Fibroblast of mammary gland (primary cell): Measurements from ENCODE around the gene DGUOK.

Experiments used
- DNase-seq: peaks from one replicate; pipeline ENCODE4 v3.0.0-alpha.2; 2010; ENCODE audit warnings: low read depth
- H3K4me3 ChIP-seq: 2 replicates; pipeline ENCODE4 v1.5.1; 2011; ENCODE audit warnings: low read depth, mild to moderate bottlenecking, low read length, moderate library complexity; ENCODE audit not compliant: control insufficient read depth
- TF ChIP-seq, protein P1 (sequence below): conservative IDR thresholded peaks from 2 replicates; pipeline ENCODE4 v1.5.1; 2011; ENCODE audit warnings: low read depth, low read length, inconsistent platforms; ENCODE audit not compliant: control insufficient read depth, insufficient read depth

DGUOK gene

GRCh38 chr2:73947412-73948018 is 20.8 kb downstream of the DGUOK start:
- TF ChIP-seq, protein P1, sequence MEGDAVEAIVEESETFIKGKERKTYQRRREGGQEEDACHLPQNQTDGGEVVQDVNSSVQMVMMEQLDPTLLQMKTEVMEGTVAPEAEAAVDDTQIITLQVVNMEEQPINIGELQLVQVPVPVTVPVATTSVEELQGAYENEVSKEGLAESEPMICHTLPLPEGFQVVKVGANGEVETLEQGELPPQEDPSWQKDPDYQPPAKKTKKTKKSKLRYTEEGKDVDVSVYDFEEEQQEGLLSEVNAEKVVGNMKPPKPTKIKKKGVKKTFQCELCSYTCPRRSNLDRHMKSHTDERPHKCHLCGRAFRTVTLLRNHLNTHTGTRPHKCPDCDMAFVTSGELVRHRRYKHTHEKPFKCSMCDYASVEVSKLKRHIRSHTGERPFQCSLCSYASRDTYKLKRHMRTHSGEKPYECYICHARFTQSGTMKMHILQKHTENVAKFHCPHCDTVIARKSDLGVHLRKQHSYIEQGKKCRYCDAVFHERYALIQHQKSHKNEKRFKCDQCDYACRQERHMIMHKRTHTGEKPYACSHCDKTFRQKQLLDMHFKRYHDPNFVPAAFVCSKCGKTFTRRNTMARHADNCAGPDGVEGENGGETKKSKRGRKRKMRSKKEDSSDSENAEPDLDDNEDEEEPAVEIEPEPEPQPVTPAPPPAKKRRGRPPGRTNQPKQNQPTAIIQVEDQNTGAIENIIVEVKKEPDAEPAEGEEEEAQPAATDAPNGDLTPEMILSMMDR, result no peak
- no peak for DNase-seq
- no peak overlapping the region for H3K4me3 ChIP-seq

DNA sequence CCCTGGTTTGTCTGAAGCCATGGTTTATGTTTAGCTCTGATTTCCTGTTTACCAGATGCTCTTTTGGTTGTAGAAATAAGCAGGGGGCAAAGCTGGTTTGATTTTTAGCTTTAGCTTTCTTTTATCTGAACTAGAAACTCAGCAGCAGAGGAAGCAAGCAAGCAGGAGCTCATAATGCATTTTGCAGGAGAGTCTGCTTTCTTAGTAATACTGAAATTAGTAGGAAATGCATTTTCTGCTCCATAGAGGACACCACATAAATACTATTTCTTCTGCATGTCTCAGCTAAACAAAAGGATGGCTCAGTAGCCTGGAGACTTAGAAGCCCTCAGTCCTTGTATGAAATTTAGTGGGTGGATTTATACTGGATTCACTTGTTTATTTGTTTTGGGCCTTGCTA is 23.1 kb downstream of the DGUOK start:
- DNase-seq, result no peak
- TF ChIP-seq, protein P1, result no peak
- no peak overlapping the region for H3K4me3 ChIP-seq

GRCh38 chr2:73952499-73953446 is 26.1 kb downstream of the DGUOK start:
- TF ChIP-seq, protein P1, result no peak
- H3K4me3 ChIP-seq, result no peak overlapping the region
- peak; percentile 73 for DNase-seq

GRCh38 chr2:73956218-73956865 is 29.7 kb downstream of the DGUOK start:
- DNase-seq, result no peak
- TF ChIP-seq, protein P1, result no peak
- H3K4me3 ChIP-seq, result no peak overlapping the region

- TF ChIP-seq, protein P1, result no peak
- no peak overlapping the region for H3K4me3 ChIP-seq
- no peak for DNase-seq
Observed at GRCh38 chr2:73961274-73961673, 34.6 kb downstream of the DGUOK start.

DNA sequence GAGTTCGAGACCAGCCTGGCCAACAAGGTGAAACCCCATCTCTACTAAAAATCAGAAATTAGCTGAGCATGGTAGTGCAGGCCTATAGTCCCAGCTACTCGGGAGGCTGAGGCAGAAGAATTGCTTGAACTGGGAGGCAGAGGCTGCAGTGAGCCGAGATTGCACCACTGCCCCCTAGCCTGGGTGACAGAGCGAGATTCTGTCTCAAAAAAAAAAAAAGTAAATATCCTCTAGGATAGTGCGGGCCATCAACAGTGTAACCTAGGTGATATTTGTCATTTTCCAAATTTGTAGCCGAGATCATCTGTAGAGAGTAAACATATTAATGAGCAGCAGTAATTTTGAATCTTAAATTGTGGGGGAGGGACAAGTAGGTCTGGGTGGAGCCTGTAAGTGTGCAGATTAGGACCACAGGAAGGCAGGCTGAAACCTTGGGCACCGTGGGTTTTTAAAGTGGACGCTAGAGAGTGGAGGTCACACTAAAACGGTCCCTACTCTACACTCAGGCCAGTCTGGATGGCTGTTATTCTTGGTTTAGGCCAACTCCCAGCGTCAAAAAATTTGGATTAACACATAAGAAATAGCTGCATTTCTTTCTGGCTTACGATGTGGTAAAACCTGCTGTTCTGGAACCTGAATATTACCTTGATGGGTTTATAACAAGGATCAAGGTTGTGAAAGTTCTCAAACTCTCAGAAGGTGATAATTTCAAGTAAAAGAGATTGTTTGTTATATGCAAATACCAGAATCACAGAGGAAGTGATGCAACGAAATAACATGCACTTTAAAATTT is 35.3 kb downstream of the DGUOK start:
- H3K4me3 ChIP-seq, result no peak overlapping the region
- TF ChIP-seq, protein P1, result no peak
- no peak for DNase-seq
